OCI-LY7 (cell line): ENCODE measurements around the gene ZNF879. TPM values are rescaled to one million over a fixed set of nuclear protein-coding genes. Genes with fewer than 3 reads are reported as not detected.

Experiments used
- BruUV-seq: library from RNA; stranded (reverse); fragments of 400-500 nt; replicated peaks from 2 replicates; lab custom pipeline; 2021; lab: Mats Ljungman, UMichigan
- CTCF ChIA-PET: fragments of 300-600 bp; sonication (Branson Sonifier 250); formaldehyde crosslinking; loops from one replicate; lab custom pipeline; 2022; ENCODE audit warnings: antibody characterized with exemption; ENCODE audit not compliant: unreplicated experiment; lab: Charles Lee
- POLR2A ChIA-PET: fragments of 300-600 bp; sonication (Branson Sonifier 250); formaldehyde crosslinking; loops from one replicate; lab custom pipeline; 2022; ENCODE audit warnings: antibody characterized with exemption; lab: Charles Lee
- DNase-seq: peaks from one replicate; pipeline ENCODE4 v3.0.0-alpha.2; 2015; ENCODE audit warnings: low spot score
- H2AFZ ChIP-seq: fragments of 200-600 bp; sonication (generic), shearing (Covaris generic); 2 replicates; pipeline ENCODE4 v1.6.1; 2014; ENCODE audit warnings: mild to moderate bottlenecking, antibody characterized with exemption, low read length, moderate library complexity
- H3K27ac ChIP-seq: fragments of 200-600 bp; sonication (generic); 2 replicates; pipeline ENCODE4 v1.5.1; 2014; ENCODE audit warnings: mixed run types, low read depth, mild to moderate bottlenecking, moderate library complexity, low read length, inconsistent platforms; ENCODE audit not compliant: poor library complexity, severe bottlenecking
- H3K36me3 ChIP-seq: fragments of 200-600 bp; sonication (generic); 2 replicates; pipeline ENCODE4 v1.6.1; 2014; ENCODE audit warnings: mild to moderate bottlenecking, antibody characterized with exemption, low read length, moderate library complexity, mixed read lengths; ENCODE audit not compliant: insufficient read depth
- H3K4me1 ChIP-seq: fragments of 200-600 bp; sonication (generic); 2 replicates; pipeline ENCODE4 v1.5.1; 2014; ENCODE audit warnings: mild to moderate bottlenecking, low read length; ENCODE audit not compliant: insufficient read depth, poor library complexity, severe bottlenecking
- H3K4me2 ChIP-seq: fragments of 200-600 bp; sonication (generic); 2 replicates; pipeline ENCODE4 v1.6.1; 2014; ENCODE audit warnings: mild to moderate bottlenecking, low read length
- H3K4me3 ChIP-seq: fragments of 200-600 bp; sonication (generic); 2 replicates; pipeline ENCODE4 v1.5.1; 2014; ENCODE audit warnings: mild to moderate bottlenecking, low read depth, low read length; ENCODE audit not compliant: poor library complexity, severe bottlenecking
- H3K79me2 ChIP-seq: fragments of 200-600 bp; sonication (generic); 2 replicates; pipeline ENCODE4 v1.6.1; 2016; ENCODE audit warnings: low read depth, mild to moderate bottlenecking, low read length, moderate library complexity, mixed read lengths; ENCODE audit not compliant: insufficient read depth
- H3K9me2 ChIP-seq: fragments of 200-600 bp; sonication (generic); 2 replicates; pipeline ENCODE4 v1.6.1; 2016; ENCODE audit warnings: mild to moderate bottlenecking, low read length, mixed read lengths; ENCODE audit not compliant: insufficient read depth
- H3K9me3 ChIP-seq: fragments of 200-600 bp; sonication (generic); 2 replicates; pipeline ENCODE4 v1.6.1; 2014; ENCODE audit warnings: mild to moderate bottlenecking, mixed run types, low read length, mixed read lengths
- H4K20me1 ChIP-seq: fragments of 200-600 bp; sonication (generic); 2 replicates; pipeline ENCODE4 v1.6.1; 2014; ENCODE audit warnings: mild to moderate bottlenecking, antibody characterized with exemption, low read length, moderate library complexity, mixed read lengths; ENCODE audit not compliant: insufficient read depth
- EZH2phosphoT487 ChIP-seq: fragments of 200-600 bp; sonication (generic); IDR thresholded peaks from 2 replicates; pipeline ENCODE4 v1.6.1; 2018; ENCODE audit warnings: low read depth, borderline replicate concordance, mild to moderate bottlenecking, mixed run types, antibody characterized with exemption, low read length, moderate library complexity, mixed read lengths
- intact Hi-C: fragments of 100-400 bp; cut with micrococcal nuclease; formaldehyde crosslinking; loops from one replicate; pipeline ENCODE4 v1.10.0; 2022; ENCODE audit not compliant: unreplicated experiment
- total RNA-seq, 2 experiments: library from RNA; depleted of rRNA in 1 of 2; stranded (reverse); fragments of >200 nt in 1 of 2; shearing (Covaris generic) in 1 of 2; gene quantifications; 2 replicates each; pipeline ENCODE4 v1.2.3, GENCODE V29; 2014 to 2022
- TF ChIP-seq, protein P1 (sequence below): fragments of 200-600 bp; sonication (generic); conservative IDR thresholded peaks from 2 replicates; pipeline ENCODE4 v1.5.1; 2014; ENCODE audit warnings: mild to moderate bottlenecking, antibody characterized with exemption, low read length, moderate library complexity, mixed read lengths

The ZNF879 gene
- total RNA-seq, 2 experiments from 2014 or later: 0.55 to 1.3 TPM

DNA sequence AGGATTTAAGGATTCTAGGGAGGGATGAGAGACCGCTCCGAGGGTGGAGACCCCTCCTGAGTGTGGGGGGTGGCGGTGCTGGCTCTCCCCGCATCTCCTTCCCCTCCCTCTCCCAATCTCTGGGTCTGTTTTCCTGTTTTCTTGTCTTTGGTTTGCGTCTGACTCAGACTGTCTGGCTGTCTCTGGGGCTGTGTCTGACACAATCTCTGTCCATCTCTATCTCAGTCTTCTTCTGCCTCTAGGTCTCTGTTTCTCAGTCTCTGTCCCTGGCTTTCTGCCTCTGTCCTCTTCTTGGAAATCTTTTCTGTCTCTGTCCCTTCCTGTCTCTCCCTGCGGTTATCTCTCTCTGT is 28.3 kb upstream of the ZNF879 start:
- ChIA-PET CTCF (no interaction called here), POLR2A (no interaction called here)
- no peak overlapping the region for H3K27ac ChIP-seq
- H3K9me2 ChIP-seq: no peaks in the 10 kb centered on the region
- H3K36me3 ChIP-seq: no peaks in the 10 kb centered on the region
- H3K4me1 ChIP-seq: no peaks in the 10 kb centered on the region
- DNase-seq: no peak
- no TSS peak for BruUV-seq
- no peak overlapping the region for H3K4me2 ChIP-seq
- no peaks in the 10 kb centered on the region for H4K20me1 ChIP-seq
- H3K9me3 ChIP-seq: no peaks in the 10 kb centered on the region
- no peaks in the 10 kb centered on the region for H3K79me2 ChIP-seq
- TF ChIP-seq, protein P1, sequence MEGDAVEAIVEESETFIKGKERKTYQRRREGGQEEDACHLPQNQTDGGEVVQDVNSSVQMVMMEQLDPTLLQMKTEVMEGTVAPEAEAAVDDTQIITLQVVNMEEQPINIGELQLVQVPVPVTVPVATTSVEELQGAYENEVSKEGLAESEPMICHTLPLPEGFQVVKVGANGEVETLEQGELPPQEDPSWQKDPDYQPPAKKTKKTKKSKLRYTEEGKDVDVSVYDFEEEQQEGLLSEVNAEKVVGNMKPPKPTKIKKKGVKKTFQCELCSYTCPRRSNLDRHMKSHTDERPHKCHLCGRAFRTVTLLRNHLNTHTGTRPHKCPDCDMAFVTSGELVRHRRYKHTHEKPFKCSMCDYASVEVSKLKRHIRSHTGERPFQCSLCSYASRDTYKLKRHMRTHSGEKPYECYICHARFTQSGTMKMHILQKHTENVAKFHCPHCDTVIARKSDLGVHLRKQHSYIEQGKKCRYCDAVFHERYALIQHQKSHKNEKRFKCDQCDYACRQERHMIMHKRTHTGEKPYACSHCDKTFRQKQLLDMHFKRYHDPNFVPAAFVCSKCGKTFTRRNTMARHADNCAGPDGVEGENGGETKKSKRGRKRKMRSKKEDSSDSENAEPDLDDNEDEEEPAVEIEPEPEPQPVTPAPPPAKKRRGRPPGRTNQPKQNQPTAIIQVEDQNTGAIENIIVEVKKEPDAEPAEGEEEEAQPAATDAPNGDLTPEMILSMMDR: no peak
- no peak for TF ChIP-seq EZH2phosphoT487
- intact Hi-C loops: no loop called here
- no peak overlapping the region for H3K4me3 ChIP-seq
- H2AFZ ChIP-seq: no peak overlapping the region

DNA sequence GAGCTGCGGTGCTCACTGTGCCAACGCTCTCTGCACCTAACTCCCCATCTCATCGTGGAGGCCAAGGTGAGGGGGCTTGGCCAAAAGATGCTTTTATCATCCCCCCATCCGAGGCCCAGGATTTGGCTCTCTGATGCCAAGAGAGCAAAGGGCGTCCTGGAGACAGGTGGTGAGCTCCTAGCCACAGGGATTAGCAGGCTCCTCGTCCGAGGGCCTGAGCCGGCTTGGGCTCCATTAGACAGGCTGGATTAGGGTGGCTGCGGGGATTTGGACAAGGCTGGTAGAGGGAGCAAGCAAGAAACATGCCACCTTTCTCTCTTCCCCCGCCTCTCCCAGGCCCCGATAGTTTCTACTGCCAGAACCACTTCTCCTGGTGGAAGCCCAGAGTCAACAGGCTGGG is 27.4 kb upstream of the ZNF879 start:
- POLR2A ChIA-PET: no interaction called here
- DNase-seq: no peak
- Histone ChIP-seq H3K27ac (no peak overlapping the region), H3K36me3 (no peaks in the 10 kb centered on the region), H3K4me2 (no peak overlapping the region), H3K4me3 (no peak overlapping the region), H3K4me1 (no peaks in the 10 kb centered on the region), H3K79me2 (no peaks in the 10 kb centered on the region), H4K20me1 (no peaks in the 10 kb centered on the region), H3K9me2 (no peaks in the 10 kb centered on the region), H3K9me3 (no peaks in the 10 kb centered on the region), H2AFZ (no peak overlapping the region)
- CTCF ChIA-PET: no interaction called here
- no peak for TF ChIP-seq EZH2phosphoT487
- TF ChIP-seq, protein P1: no peak
- no TSS peak for BruUV-seq
- intact Hi-C loops: no loop called here

DNA sequence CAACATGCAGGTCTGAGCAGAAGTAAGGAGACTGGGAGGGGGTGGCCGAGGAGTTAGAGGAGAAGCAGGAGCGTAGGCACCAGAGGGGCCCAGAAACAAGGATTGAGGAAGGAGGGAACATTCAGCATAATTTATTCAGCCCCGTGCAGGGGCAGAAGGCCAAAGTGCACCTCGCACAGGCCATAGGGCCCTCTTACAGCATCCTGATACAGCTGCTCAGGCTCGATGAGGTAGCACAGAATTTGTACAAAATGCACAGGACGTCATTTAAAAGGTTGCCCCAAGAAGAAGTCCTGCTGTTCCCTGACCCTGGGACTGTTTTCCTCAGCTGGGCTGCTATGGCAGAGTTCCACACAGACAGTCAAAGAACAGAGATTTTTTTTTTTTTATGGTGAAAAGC is 26.4 kb upstream of the ZNF879 start:
- no peaks in the 10 kb centered on the region for H3K79me2 ChIP-seq
- H3K36me3 ChIP-seq: no peaks in the 10 kb centered on the region
- intact Hi-C loops: no loop called here
- no peak overlapping the region for H3K27ac ChIP-seq
- BruUV-seq: no TSS peak
- no peaks in the 10 kb centered on the region for H3K9me2 ChIP-seq
- ChIA-PET POLR2A (no interaction called here), CTCF (no interaction called here)
- TF ChIP-seq, protein P1: no peak
- TF ChIP-seq EZH2phosphoT487: no peak
- no peaks in the 10 kb centered on the region for H4K20me1 ChIP-seq
- H3K9me3 ChIP-seq: no peaks in the 10 kb centered on the region
- H2AFZ ChIP-seq: no peak overlapping the region
- no peak overlapping the region for H3K4me2 ChIP-seq
- H3K4me1 ChIP-seq: no peaks in the 10 kb centered on the region
- no peak for DNase-seq
- no peak overlapping the region for H3K4me3 ChIP-seq
